Mucosa of descending colon (tissue), 3 donors: ENCODE measurements around the gene CHAMP1. TPM values are rescaled to one million over a fixed set of nuclear protein-coding genes. Genes with fewer than 3 reads are reported as not detected.

Source experiments
- ATAC-seq: fragments of 200-7000 bp; cut with Tn5 transposase; one replicate; pipeline ENCODE4 v1.9.1; 2020; ENCODE audit warnings: mild to moderate bottlenecking, moderate library complexity
- DNase-seq, 3 donors: peaks; one replicate each; pipeline ENCODE4 v3.0.0-alpha.2; 2020
- H3K36me3 ChIP-seq: fragments of 200-600 bp; one replicate; pipeline ENCODE4 v1.8.0; 2021; ENCODE audit warnings: low read depth, mild to moderate bottlenecking
- H3K4me1 ChIP-seq: fragments of 200-600 bp; one replicate; pipeline ENCODE4 v1.8.0; 2021; ENCODE audit warnings: low read depth, mild to moderate bottlenecking
- H3K4me3 ChIP-seq: fragments of 200-600 bp; one replicate; pipeline ENCODE4 v1.8.0; 2021; ENCODE audit warnings: mild to moderate bottlenecking
- H3K9me3 ChIP-seq: fragments of 200-600 bp; one replicate; pipeline ENCODE4 v1.8.0; 2021; ENCODE audit warnings: mild to moderate bottlenecking
- CTCF ChIP-seq: fragments of 200-600 bp; IDR thresholded peaks from one replicate; pipeline ENCODE4 v1.8.0; 2022; ENCODE audit warnings: antibody characterized with exemption, mild to moderate bottlenecking
- intact Hi-C, 2 donors: fragments of 100-400 bp; cut with DNase I in 1 of 2; cut with micrococcal nuclease in 1 of 2; formaldehyde crosslinking; loops; one replicate each; pipeline versions ENCODE4 v1.11.0 to v1.11.1; 2022; cut with DNase I, micrococcal nuclease
- total RNA-seq, 3 donors: library from RNA; stranded (reverse); fragmentation: NEBNext Ultra II Directional in 2 of 3; extraction: Animal tissue kit (Norgen Biotek cat#: 25700) in 2 of 3; gene quantifications; one replicate each; pipeline versions ENCODE4 v1.2.1 to v1.2.4, GENCODE V29; 2021 to 2023
- donor health status: DM: no; HTN: no; CAD: no; lungs with moderate emphysema.
- donor health status: DM: no; HTN: no; CAD: no.
- donor health status: DM: no; HTN: yes; CAD: no.

Gene CHAMP1
- total RNA-seq, 3 donors from 2014 or later: 16.1 to 17.8 (median 16.7) TPM

DNA sequence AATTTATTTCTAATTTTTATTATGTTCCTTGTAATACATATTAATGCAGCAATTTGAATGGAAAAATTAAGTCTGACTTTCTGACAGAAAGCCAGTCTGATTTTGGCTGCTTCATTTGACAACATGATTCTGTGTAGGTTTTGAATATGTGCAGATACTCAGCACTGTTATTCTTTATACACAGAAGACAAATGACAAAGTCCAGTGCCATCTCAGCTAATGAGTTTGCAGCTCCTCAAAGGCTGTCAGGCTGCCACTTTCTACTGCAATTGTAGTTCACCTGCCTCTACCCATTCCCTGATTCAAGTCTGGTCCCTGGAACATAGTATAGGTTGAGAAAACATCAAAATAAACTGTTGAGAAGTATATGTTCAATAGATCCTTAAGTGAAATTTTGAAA is 2.9 kb upstream of the CHAMP1 start:
- Histone ChIP-seq H3K4me3 (no peak overlapping the region), H3K4me1 (peaks cover 13% of the 10 kb centered on the region), H3K9me3 (no peaks in the 10 kb centered on the region), H3K36me3 (no peaks in the 10 kb centered on the region)
- DNase-seq (no peak), ATAC-seq (no peak)
- intact Hi-C loops: no loop called here
- no peak for TF ChIP-seq CTCF

DNA sequence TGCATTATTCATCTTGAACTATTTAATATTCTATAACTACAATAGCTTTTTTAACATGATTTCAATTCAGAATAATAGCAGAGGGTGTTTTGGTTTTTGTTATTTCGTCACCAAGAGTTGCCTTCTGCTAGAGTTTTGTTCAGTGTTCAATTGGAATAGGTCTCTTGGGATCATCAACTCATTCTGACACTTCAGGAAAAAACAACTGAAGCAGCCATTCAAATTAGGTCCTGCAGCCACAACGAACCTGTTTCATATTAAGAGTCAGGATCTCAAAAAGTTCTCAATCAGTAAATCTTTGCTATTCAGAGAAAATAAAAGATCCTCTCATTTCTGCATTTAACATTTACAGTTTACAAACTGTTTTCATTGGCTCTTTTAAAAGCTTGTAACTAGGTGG is 2.4 kb upstream of the CHAMP1 start:
- intact Hi-C loops: no loop called here
- no peak for ATAC-seq
- DNase-seq: no peak

GRCh38 chr13:114313061-114313860 is 1.0 kb upstream of the CHAMP1 start:
- DNase-seq: peak in 2 of 3 donors; percentile 23 to 39
- no peak overlapping the region for H3K4me3 ChIP-seq
- peaks cover 17% of the 10 kb centered on the region for H3K4me1 ChIP-seq
- no peaks in the 10 kb centered on the region for H3K36me3 ChIP-seq
- no peaks in the 10 kb centered on the region for H3K9me3 ChIP-seq
- intact Hi-C loops: no loop called here
- no peak for ATAC-seq
- no peak for TF ChIP-seq CTCF

More for the DNA sequence above, 2.4 kb upstream of the CHAMP1 start:
- Histone ChIP-seq H3K4me1 (peaks cover 13% of the 10 kb centered on the region), H3K9me3 (no peaks in the 10 kb centered on the region), H3K36me3 (no peaks in the 10 kb centered on the region), H3K4me3 (no peak overlapping the region)
- TF ChIP-seq CTCF: no peak

- peaks cover 18% of the 10 kb centered on the region for H3K4me1 ChIP-seq
- H3K36me3 ChIP-seq: no peaks in the 10 kb centered on the region
These were observed 927 bp downstream of the CHAMP1 start for GRCh38 chr13:114315074-114315785.

GRCh38 chr13:114318624-114319023 is 4.3 kb downstream of the CHAMP1 start:
- intact Hi-C loops: no loop called here
- no peaks in the 10 kb centered on the region for H3K36me3 ChIP-seq
- H3K4me3 ChIP-seq: no peak overlapping the region
- DNase-seq (no peak), ATAC-seq (no peak)
- no peaks in the 10 kb centered on the region for H3K9me3 ChIP-seq
- H3K4me1 ChIP-seq: peaks cover 14% of the 10 kb centered on the region
- no peak for TF ChIP-seq CTCF

More at GRCh38 chr13:114315074-114315785, 927 bp downstream of the CHAMP1 start:
- intact Hi-C loops: no loop called here
- Histone ChIP-seq H3K4me3 (no peak overlapping the region), H3K9me3 (no peaks in the 10 kb centered on the region)
- ATAC-seq: no peak
- no peak for DNase-seq
- no peak for TF ChIP-seq CTCF
